H1 (cell line): ENCODE measurements around the gene NKPD1. TPM values are rescaled to one million over a fixed set of nuclear protein-coding genes. Genes with fewer than 3 reads are reported as not detected.

Experiments used
- CTCF ChIA-PET: fragments of 300-600 bp; sonication (Branson Sonifier 250); formaldehyde crosslinking; loops from one replicate; lab custom pipeline; 2021; ENCODE audit not compliant: partially characterized antibody; lab: Charles Lee
- POLR2A ChIA-PET: fragments of 300-600 bp; sonication (Branson Sonifier 250); formaldehyde crosslinking; loops from one replicate; lab custom pipeline; 2021; ENCODE audit warnings: inconsistent platforms; ENCODE audit not compliant: partially characterized antibody; lab: Charles Lee
- DNase-seq, 2 experiments: peaks; one replicate each; pipeline versions ENCODE4 v3.0.0 to v3.0.0-alpha.2; 2010 to 2022; ENCODE audit warnings: low spot score in 2 of 2, low read depth in 1 of 2, mixed read lengths in 1 of 2
- FAIRE-seq: peaks from 2 replicates; lab custom pipeline; 2011; peaks lifted over from hg19 to GRCh38; lab: Jason Lieb, UNC
- H2AFZ ChIP-seq: 2 replicates; pipeline ENCODE4 v1.8.1; 2012; ENCODE audit warnings: low read length, inconsistent platforms
- H2AK5ac ChIP-seq: 2 replicates; pipeline ENCODE4 v1.6.1; 2013; ENCODE audit warnings: low read depth, low read length
- H2BK120ac ChIP-seq: replicated peaks from 2 replicates; pipeline ENCODE3; 2013; ENCODE audit warnings: low read depth, low read length, inconsistent platforms
- H2BK12ac ChIP-seq: 2 replicates; pipeline ENCODE4 v1.6.1; 2013; ENCODE audit warnings: low read depth, low read length
- H2BK15ac ChIP-seq: 2 replicates; pipeline ENCODE4 v1.6.1; 2013; ENCODE audit warnings: low read length
- H2BK20ac ChIP-seq: 2 replicates; pipeline ENCODE4 v1.6.1; 2013; ENCODE audit warnings: low read length
- H2BK5ac ChIP-seq: 2 replicates; pipeline ENCODE4 v1.6.1; 2013; ENCODE audit warnings: low read depth, low read length
- H3K14ac ChIP-seq: 2 replicates; pipeline ENCODE4 v1.6.1; 2013; ENCODE audit warnings: inconsistent platforms; ENCODE audit not compliant: insufficient read length
- H3K18ac ChIP-seq: 2 replicates; pipeline ENCODE4 v1.6.1; 2013; ENCODE audit warnings: low read length; ENCODE audit errors: extremely low read depth
- H3K23ac ChIP-seq: 2 replicates; pipeline ENCODE4 v1.6.1; 2013; ENCODE audit warnings: inconsistent platforms; ENCODE audit not compliant: insufficient read length
- H3K23me2 ChIP-seq: 2 replicates; pipeline ENCODE4 v1.6.1; 2013; ENCODE audit warnings: low read depth, low read length
- H3K27ac ChIP-seq: 2 replicates; pipeline ENCODE4 v1.6.1; 2011; ENCODE audit warnings: low read depth, low read length, inconsistent platforms
- H3K27me3 ChIP-seq, 4 experiments: replicated peaks in 1 of 4; 1 replicate in 1 of 4; 2 replicates in 3 of 4; pipeline versions ENCODE4 v1.6.1 to v1.8.1; 2011 to 2013; ENCODE audit warnings: low read length in 3 of 4, mild to moderate bottlenecking in 3 of 4, inconsistent platforms in 2 of 4, mixed read lengths in 2 of 4, moderate library complexity in 1 of 4; ENCODE audit not compliant: control insufficient read depth in 3 of 4, insufficient read depth in 3 of 4; ENCODE audit errors: extremely low read depth in 1 of 4
- H3K36me3 ChIP-seq, 4 experiments: 2 replicates each; pipeline versions ENCODE4 v1.6.1 to v1.8.1; 2011 to 2013; ENCODE audit warnings: mild to moderate bottlenecking in 4 of 4, low read length in 3 of 4, moderate library complexity in 2 of 4, control low read depth in 1 of 4, inconsistent platforms in 1 of 4; ENCODE audit not compliant: insufficient read depth in 4 of 4, control insufficient read depth in 2 of 4
- H3K4ac ChIP-seq: replicated peaks from 2 replicates; pipeline ENCODE3; 2013; ENCODE audit warnings: low read length, low read depth, mixed read lengths, inconsistent platforms; ENCODE audit not compliant: insufficient read length
- H3K4me1 ChIP-seq, 4 experiments: replicated peaks in 1 of 4; 1 replicate in 1 of 4; 2 replicates in 3 of 4; pipeline versions ENCODE4 v1.6.1 to v1.8.1; 2011 to 2013; ENCODE audit warnings: low read length in 3 of 4, inconsistent platforms in 2 of 4, mixed read lengths in 1 of 4; ENCODE audit not compliant: insufficient read depth in 4 of 4, control insufficient read depth in 3 of 4
- H3K4me2 ChIP-seq, 2 experiments: 2 replicates each; pipeline versions ENCODE4 v1.6.1 to v1.8.1; 2011 to 2013; ENCODE audit warnings: low read depth in 2 of 2, low read length in 2 of 2, control low read depth in 1 of 2, inconsistent platforms in 1 of 2, mild to moderate bottlenecking in 1 of 2; ENCODE audit not compliant: insufficient read depth in 1 of 2
- H3K4me3 ChIP-seq, 4 experiments: fragments of 200-600, 300-600 bp in 1 of 4; sonication (generic), shearing (Covaris generic), sonication (Bioruptor Twin) in 1 of 4; 2 replicates each; pipeline versions ENCODE4 v1.5.1 to v1.8.1; 2011 to 2016; ENCODE audit warnings: low read length in 4 of 4, low read depth in 3 of 4, control low read depth in 2 of 4, inconsistent platforms in 2 of 4, mild to moderate bottlenecking in 2 of 4, mixed read lengths in 1 of 4, moderate library complexity in 1 of 4; ENCODE audit not compliant: insufficient read depth in 2 of 4; ENCODE audit errors: extremely low read depth in 1 of 4
- H3K56ac ChIP-seq: replicated peaks from 2 replicates; pipeline ENCODE3; 2013; ENCODE audit warnings: low read depth, mild to moderate bottlenecking, mixed read lengths, low read length, inconsistent platforms; ENCODE audit not compliant: insufficient read length
- H3K79me1 ChIP-seq: 2 replicates; pipeline ENCODE4 v1.6.1; 2013; ENCODE audit warnings: low read depth, low read length, control low read depth
- H3K79me2 ChIP-seq, 2 experiments: 2 replicates each; pipeline versions ENCODE4 v1.6.1 to v1.8.1; 2012 to 2013; ENCODE audit warnings: low read length in 2 of 2, mild to moderate bottlenecking in 2 of 2, inconsistent platforms in 1 of 2; ENCODE audit not compliant: insufficient read depth in 2 of 2, control insufficient read depth in 1 of 2
- H3K9ac ChIP-seq, 4 experiments: replicated peaks in 1 of 4; 1 replicate in 1 of 4; 2 replicates in 3 of 4; pipeline versions ENCODE4 v1.6.1 to v1.8.1; 2011 to 2013; ENCODE audit warnings: low read depth in 3 of 4, low read length in 3 of 4, control low read depth in 2 of 4, mild to moderate bottlenecking in 2 of 4, moderate library complexity in 2 of 4, inconsistent platforms in 1 of 4; ENCODE audit errors: extremely low read depth in 1 of 4
- H3K9me3 ChIP-seq, 2 experiments: 2 replicates each; pipeline versions ENCODE4 v1.6.1 to v1.8.1; 2012 to 2013; ENCODE audit warnings: mild to moderate bottlenecking in 2 of 2, moderate library complexity in 2 of 2, control low read depth in 1 of 2, inconsistent platforms in 1 of 2, low read depth in 1 of 2, low read length in 1 of 2, mixed read lengths in 1 of 2; ENCODE audit not compliant: insufficient read depth in 2 of 2
- H4K20me1 ChIP-seq, 2 experiments: replicated peaks in 1 of 2; 2 replicates each; pipeline versions ENCODE3 to v1.8.1; 2011 to 2013; ENCODE audit warnings: inconsistent platforms in 2 of 2, low read length in 2 of 2, mild to moderate bottlenecking in 1 of 2; ENCODE audit not compliant: insufficient read depth in 2 of 2, control insufficient read depth in 1 of 2
- H4K5ac ChIP-seq: 2 replicates; pipeline ENCODE4 v1.6.1; 2013; ENCODE audit warnings: low read length, low read depth, mixed read lengths, inconsistent platforms; ENCODE audit not compliant: insufficient read length
- H4K8ac ChIP-seq: 2 replicates; pipeline ENCODE4 v1.8.0; 2013; ENCODE audit warnings: mild to moderate bottlenecking, moderate library complexity, low read length, inconsistent platforms; ENCODE audit not compliant: insufficient read depth; ENCODE audit errors: extremely low read depth
- H4K91ac ChIP-seq: replicated peaks from 2 replicates; pipeline ENCODE3; 2013; ENCODE audit warnings: low read length, mixed read lengths, inconsistent platforms; ENCODE audit not compliant: insufficient read length
- BCL11A ChIP-seq, 2 experiments: IDR thresholded peaks; one replicate each; pipeline ENCODE4 v1.6.1; 2011; ENCODE audit warnings: low read depth in 2 of 2, low read length in 2 of 2, mild to moderate bottlenecking in 2 of 2
- CHD1 ChIP-seq: IDR thresholded peaks from 2 replicates; pipeline ENCODE4 v1.6.1; 2012; ENCODE audit warnings: low read depth, low read length, improper control_type of control experiment
- CTBP2 ChIP-seq: IDR thresholded peaks from 2 replicates; pipeline ENCODE4 v1.7.0; 2011; ENCODE audit warnings: borderline replicate concordance, mild to moderate bottlenecking, moderate library complexity, mixed read lengths, low read length; ENCODE audit not compliant: insufficient read depth, insufficient read length
- KDM1A ChIP-seq: fragments of 200-600, 300-600 bp; sonication (generic); IDR thresholded peaks from 2 replicates; pipeline ENCODE4 v1.7.1; 2016; ENCODE audit warnings: mild to moderate bottlenecking, low read length, borderline replicate concordance
- KDM4A ChIP-seq: IDR thresholded peaks from one replicate; pipeline ENCODE4 v1.7.1; 2012; ENCODE audit warnings: low read depth, mild to moderate bottlenecking, moderate library complexity, low read length, inconsistent platforms; ENCODE audit not compliant: severe bottlenecking
- PHF8 ChIP-seq: fragments of 200-600 bp; sonication (generic); conservative IDR thresholded peaks from 2 replicates; pipeline ENCODE4 v1.7.1; 2012; ENCODE audit warnings: low read depth, mild to moderate bottlenecking, inconsistent platforms, low read length, moderate library complexity
- RNF2 ChIP-seq: fragments of 200-900, 300-1000 bp; sonication (generic); IDR thresholded peaks from 2 replicates; pipeline ENCODE4 v1.7.1; 2016; ENCODE audit warnings: borderline replicate concordance, low read depth, mild to moderate bottlenecking, antibody characterized with exemption, low read length; ENCODE audit not compliant: poor library complexity, severe bottlenecking; ENCODE audit errors: missing control alignments
- RXRA ChIP-seq: IDR thresholded peaks from 2 replicates; pipeline ENCODE4 v1.6.1; 2011; ENCODE audit warnings: low read depth, mild to moderate bottlenecking, low read length, moderate library complexity; ENCODE audit not compliant: insufficient read depth
- SIRT6 ChIP-seq: IDR thresholded peaks from one replicate; pipeline ENCODE4 v1.7.1; 2012; ENCODE audit warnings: low read length, inconsistent platforms
- YY1 ChIP-seq: IDR thresholded peaks from 2 replicates; pipeline ENCODE4 v1.6.1; 2011; ENCODE audit warnings: low read depth, mild to moderate bottlenecking, low read length
- WGBS, 2 experiments: shearing (Covaris generic) in 1 of 2; methylation state at CpG; one replicate each; pipeline versions ENCODE4 v1.1.6 to v1.1.7; 2013 to 2015; ENCODE audit warnings: low lambda C conversion rate in 2 of 2, mixed read lengths in 2 of 2, inconsistent platforms in 1 of 2, low coverage in 1 of 2, missing lambda C conversion rate in 1 of 2; ENCODE audit not compliant: insufficient replicate concordance in 2 of 2, insufficient coverage in 1 of 2, insufficient read length in 1 of 2; ENCODE audit errors: extremely low coverage in 1 of 2, missing lambda C conversion rate in 1 of 2; 5-methylcytosine and 5-hydroxymethylcytosine counted together
- polyA plus RNA-seq, 7 experiments: library from polyadenylated mRNA; depleted of rRNA in 3 of 7; stranded (reverse) in 5 of 7; unstranded in 2 of 7; fragments of >200 nt in 5 of 7; fragments of 200-250 nt in 2 of 7; gene quantifications; 1 replicate in 5 of 7; 2 replicates in 1 of 7; 4 replicates in 1 of 7; pipeline versions ENCODE4 v1.2.1 to v1.2.3, GENCODE V29; 2011 to 2013; ENCODE audit warnings: missing spikeins in 2 of 7, mixed read lengths in 2 of 7
- total RNA-seq: library from RNA; stranded (reverse); fragmentation: NEBNext Ultra II Directional; extraction: Animal tissue kit (Norgen Biotek cat#: 25700); gene quantifications from 2 replicates; pipeline ENCODE4 v1.2.1, GENCODE V29; 2021
- TF ChIP-seq, protein P1 (sequence below): IDR thresholded peaks from 2 replicates; pipeline ENCODE4 v1.6.1; 2011; ENCODE audit warnings: low read depth, mild to moderate bottlenecking, low read length; ENCODE audit not compliant: insufficient read depth

The NKPD1 gene
- total and polyA plus RNA-seq, 2 of the 8 experiments (the other 6 are each of a cell fraction or from before 2014, with no cell fraction given) = 0.30 to 0.39 TPM

DNA sequence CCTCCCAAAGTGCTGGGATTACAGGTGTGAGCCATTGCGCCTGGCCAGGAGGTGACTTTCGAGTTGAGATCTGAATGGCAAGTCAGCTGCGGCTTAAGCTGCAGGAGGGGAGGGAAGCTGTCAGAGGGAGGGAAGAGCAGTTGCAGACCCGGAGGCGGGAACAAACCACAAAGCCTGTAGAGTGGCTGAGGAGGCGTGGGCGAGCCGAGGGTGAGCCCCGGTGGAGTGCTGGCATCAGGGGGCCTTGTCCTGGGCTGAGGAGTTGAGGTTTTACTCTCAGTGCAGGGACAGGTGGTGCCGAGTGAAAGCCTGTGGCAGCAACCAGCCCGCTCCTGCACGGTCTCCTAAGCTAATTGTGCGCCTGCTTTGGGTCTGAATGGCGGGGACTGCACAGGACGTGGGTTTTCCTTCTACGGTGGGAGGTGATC, 43.6 kb downstream of the NKPD1 start:
- Histone ChIP-seq H4K20me1 (peaks cover 50 to 55% of the 10 kb centered on the region in 2 experiments), H3K9me3 (no peaks in the 10 kb centered on the region), H4K8ac (no peak overlapping the region), H3K14ac (no peak overlapping the region), H3K79me1 (peaks cover 52% of the 10 kb centered on the region), H2AK5ac (no peak overlapping the region), H2BK20ac (no peak overlapping the region), H2BK12ac (0 out of 2 replicates have a peak overlapping the region, but pooled peaks have one; percentile 3), H3K56ac (no peak overlapping the region), H3K9ac (no peak overlapping the region), H2BK5ac (no peak overlapping the region), H2BK120ac (no peak overlapping the region), H3K27ac (no peak overlapping the region), H3K36me3 (no peaks in the 10 kb centered on the region), H3K23ac (no peak overlapping the region), H3K18ac (no peak overlapping the region), H3K4me1 (peaks cover 0 to 21% (median 4%) of the 10 kb centered on the region in 4 experiments; a peak in 6 of 7 replicates), H4K91ac (no peak overlapping the region), H3K79me2 (peaks cover 3 to 82% of the 10 kb centered on the region in 2 experiments), H2BK15ac (no peak overlapping the region), H4K5ac (no peak overlapping the region), H3K4me3 (no peak overlapping the region), H3K27me3 (no peaks in the 10 kb centered on the region), H3K23me2 (no peaks in the 10 kb centered on the region), H3K4me2 (0 out of 4 replicates have a peak overlapping the region, but pooled peaks of 1 of the 2 experiments have one; percentile 17), H3K4ac (no peak overlapping the region), H2AFZ (no peak overlapping the region)
- no peak for FAIRE-seq
- WGBS, 2 experiments = 84% methylated on average over 15 of the region's 16 CpGs; no CpG with 5 or more reads in 1 of the 2 experiments
- DNase-seq = no peak
- POLR2A ChIA-PET = interaction anchor here (1.0 to 1.6 kb wide), 5 partner anchors 19 to 38 kb away, joined by 3 to 6 read pairs (median 5); partner anchors contain the start of genes GEMIN7 and PPP1R37
- CTCF ChIA-PET = interaction anchor here (0.6 to 8.6 kb wide), 5 partner anchors 7 to 29 kb away, joined by 3 to 73 read pairs (median 4); partner anchors contain the start of gene PPP1R37
- TF ChIP-seq YY1 (no peak), PHF8 (no peak), CHD1 (no peak), CTBP2 (no peak), SIRT6 (no peak), RXRA (no peak), KDM1A (no peak), BCL11A (IDR thresholded peaks at IDR 0.05; ENCODE audit: low read depth in 2 of 2, low read length in 2 of 2) (no peak), RNF2 (no peak), KDM4A (no peak)
- TF ChIP-seq, protein P1, sequence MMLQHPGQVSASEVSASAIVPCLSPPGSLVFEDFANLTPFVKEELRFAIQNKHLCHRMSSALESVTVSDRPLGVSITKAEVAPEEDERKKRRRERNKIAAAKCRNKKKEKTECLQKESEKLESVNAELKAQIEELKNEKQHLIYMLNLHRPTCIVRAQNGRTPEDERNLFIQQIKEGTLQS = no peak
